RPMI7951 (cell line): ENCODE data around the gene DCAF15. TPM values are rescaled to one million over a fixed set of nuclear protein-coding genes. Genes with fewer than 3 reads are reported as not detected.

ENCODE experiments used
- total RNA-seq: library from RNA; depleted of rRNA; stranded (reverse); fragments of >200 nt; shearing (Covaris generic); gene quantifications from 2 replicates; pipeline ENCODE4 v1.2.3, GENCODE V29; 2014; rRNA removed

Gene DCAF15
- total RNA-seq, 1 experiment from 2014 or later = 21.1 TPM

Other genes with a start within 250 kb of the DCAF15 start
- 24.9 and 52.5 TPM in 2 replicates for gene MRI1, start 188.0 kb upstream of the DCAF15 start, total RNA-seq
- gene C19orf53, start 178.1 kb upstream of the DCAF15 start, total RNA-seq = 213 and 223 TPM in 2 replicates
- gene ZSWIM4, start 157.1 kb upstream of the DCAF15 start, total RNA-seq = 2.8 TPM in 2 replicates
- gene NANOS3, start 75.4 kb upstream of the DCAF15 start, total RNA-seq = 1.3 TPM in 1 of 2 replicates, not detected in the other
- gene BRME1, start 46.4 kb upstream of the DCAF15 start, total RNA-seq = 1.6 and 2.1 TPM in 2 replicates
- gene CC2D1A, start 46.3 kb upstream of the DCAF15 start, total RNA-seq = 14.7 and 15.7 TPM in 2 replicates
- gene PODNL1, start 14.1 kb upstream of the DCAF15 start, total RNA-seq = 3.2 and 4.2 TPM in 2 replicates
- gene RFX1, start 53.8 kb downstream of the DCAF15 start, total RNA-seq = 1.7 and 2.1 TPM in 2 replicates
- gene RLN3, start 75.6 kb downstream of the DCAF15 start, total RNA-seq = not detected in 2 replicates
- gene IL27RA, start 79.3 kb downstream of the DCAF15 start, total RNA-seq = 2.3 TPM in 2 replicates
- under 0.01 TPM in 2 replicates for gene PALM3, start 109.6 kb downstream of the DCAF15 start, total RNA-seq
- 4.1 and 6.7 TPM in 2 replicates for gene MISP3, start 120.3 kb downstream of the DCAF15 start, total RNA-seq
- 0.59 TPM in 1 of 2 replicates, not detected in the other for gene C19orf67, start 133.3 kb downstream of the DCAF15 start, total RNA-seq
- 24.2 and 41.8 TPM in 2 replicates for gene SAMD1, start 138.2 kb downstream of the DCAF15 start, total RNA-seq
- gene PRKACA, start 165.3 kb downstream of the DCAF15 start, total RNA-seq = 55.2 and 60.9 TPM in 2 replicates
- gene ASF1B, start 184.1 kb downstream of the DCAF15 start, total RNA-seq = 86.6 and 90.8 TPM in 2 replicates